SJCRH30 (cell line): ENCODE measurements around the gene PLD1. TPM values are rescaled to one million over a fixed set of nuclear protein-coding genes. Genes with fewer than 3 reads are reported as not detected.

Experiments used
- DNase-seq, 2 experiments: peaks; one replicate each; pipeline ENCODE4 v3.0.0-alpha.2; 2015 to 2020
- H3K27ac ChIP-seq: fragments of 250-450 bp; sonication (Bioruptor Pico); 2 replicates; pipeline ENCODE4 v1.5.1; 2020; ENCODE audit warnings: mild to moderate bottlenecking, moderate library complexity
- H3K27me3 ChIP-seq: fragments of 250-450 bp; sonication (Bioruptor Pico); 2 replicates; pipeline ENCODE4 v1.5.1; 2020; ENCODE audit warnings: mild to moderate bottlenecking, moderate library complexity
- H3K36me3 ChIP-seq: fragments of 250-450 bp; sonication (Bioruptor Pico); 2 replicates; pipeline ENCODE4 v1.5.1; 2020; ENCODE audit warnings: mild to moderate bottlenecking, moderate library complexity
- H3K4me1 ChIP-seq: fragments of 250-450 bp; sonication (Bioruptor Pico); 2 replicates; pipeline ENCODE4 v1.5.1; 2020; ENCODE audit warnings: mild to moderate bottlenecking, moderate library complexity
- H3K4me3 ChIP-seq: fragments of 250-450 bp; sonication (Bioruptor Pico); 2 replicates; pipeline ENCODE4 v1.5.1; 2020; ENCODE audit warnings: mild to moderate bottlenecking, moderate library complexity
- H3K9me3 ChIP-seq: fragments of 250-450 bp; sonication (Bioruptor Pico); replicated peaks from 2 replicates; pipeline ENCODE4 v1.5.1; 2020; ENCODE audit warnings: mild to moderate bottlenecking, moderate library complexity
- total RNA-seq: library from RNA; depleted of rRNA; stranded (reverse); fragments of >200 nt; shearing (Covaris generic); gene quantifications from 2 replicates; pipeline ENCODE4 v1.2.3, GENCODE V29; 2014; rRNA removed

The PLD1 gene
- total RNA-seq, 1 experiment from 2014 or later = 5.2 TPM

- Histone ChIP-seq H3K4me3 (no peak overlapping the region), H3K9me3 (no peaks in the 10 kb centered on the region), H3K36me3 (no peaks in the 10 kb centered on the region), H3K27ac (no peak overlapping the region), H3K27me3 (no peaks in the 10 kb centered on the region), H3K4me1 (peaks cover 4% of the 10 kb centered on the region; the same call in 1 of the 2 replicates)
- DNase-seq = no peak
Measured at GRCh38 chr3:171561596-171562323, 248.5 kb downstream of the PLD1 start.

- Histone ChIP-seq H3K36me3 (no peaks in the 10 kb centered on the region), H3K9me3 (no peaks in the 10 kb centered on the region), H3K27ac (no peak overlapping the region), H3K4me1 (no peaks in the 10 kb centered on the region), H3K4me3 (no peak overlapping the region), H3K27me3 (no peaks in the 10 kb centered on the region)
- DNase-seq = no peak
Measured at GRCh38 chr3:171559586-171559985, 250.7 kb downstream of the PLD1 start.

DNA sequence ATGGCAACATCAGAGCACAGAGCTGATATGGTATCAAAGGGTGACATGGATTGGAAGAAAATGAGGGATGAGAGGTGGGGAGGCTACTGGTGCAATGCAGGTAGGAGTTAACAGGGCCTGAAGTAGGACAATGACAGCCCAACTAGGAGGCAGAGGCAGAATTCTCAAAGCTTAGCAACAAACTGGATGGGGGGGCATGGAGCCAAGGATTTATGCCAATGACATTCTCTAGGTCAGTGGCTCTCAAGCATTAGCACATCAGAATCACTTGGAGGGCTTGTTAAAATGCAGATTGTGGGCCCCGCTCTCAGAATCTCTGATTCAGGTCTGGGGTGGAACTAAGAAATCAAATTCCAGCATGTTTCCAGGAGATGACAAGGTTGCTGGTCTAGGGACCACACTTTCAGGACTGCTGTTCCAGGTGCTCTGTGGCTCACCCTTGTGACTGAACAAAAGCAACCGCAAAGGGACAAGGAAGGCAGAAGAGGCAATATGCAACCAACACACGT is 252.0 kb downstream of the PLD1 start:
- no peak overlapping the region for H3K4me3 ChIP-seq
- H3K36me3 ChIP-seq = no peaks in the 10 kb centered on the region
- DNase-seq = no peak
- no peaks in the 10 kb centered on the region for H3K9me3 ChIP-seq
- no peaks in the 10 kb centered on the region for H3K27me3 ChIP-seq
- H3K4me1 ChIP-seq = no peaks in the 10 kb centered on the region
- no peak overlapping the region for H3K27ac ChIP-seq

DNA sequence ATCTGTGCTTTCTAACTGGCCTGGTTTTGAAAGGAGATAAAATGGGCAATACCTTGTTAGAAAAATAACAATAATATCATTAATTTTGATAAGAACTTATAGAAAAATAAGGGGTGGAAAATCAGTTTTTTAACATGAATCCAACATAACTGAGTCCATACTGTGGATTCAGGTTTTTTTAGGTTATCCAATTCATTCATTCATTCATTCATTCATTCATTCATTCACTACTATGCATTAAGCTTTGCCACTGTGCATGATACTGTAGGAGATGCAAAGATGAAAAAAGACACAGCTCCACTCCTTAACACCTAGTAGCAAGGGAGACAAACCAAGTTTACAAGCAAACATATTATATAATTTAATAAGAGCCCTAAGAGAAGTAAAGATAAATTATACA is 253.1 kb downstream of the PLD1 start:
- Histone ChIP-seq H3K4me3 (no peak overlapping the region), H3K36me3 (no peaks in the 10 kb centered on the region), H3K27ac (no peak overlapping the region), H3K4me1 (no peaks in the 10 kb centered on the region), H3K9me3 (no peaks in the 10 kb centered on the region), H3K27me3 (no peaks in the 10 kb centered on the region)
- DNase-seq = no peak

GRCh38 chr3:171556574-171557145 is 253.6 kb downstream of the PLD1 start:
- no peak for DNase-seq
- Histone ChIP-seq H3K27me3 (no peaks in the 10 kb centered on the region), H3K27ac (no peak overlapping the region), H3K9me3 (no peaks in the 10 kb centered on the region), H3K4me3 (no peak overlapping the region), H3K4me1 (peaks cover 4% of the 10 kb centered on the region; the same call in 1 of the 2 replicates), H3K36me3 (no peaks in the 10 kb centered on the region)

DNA sequence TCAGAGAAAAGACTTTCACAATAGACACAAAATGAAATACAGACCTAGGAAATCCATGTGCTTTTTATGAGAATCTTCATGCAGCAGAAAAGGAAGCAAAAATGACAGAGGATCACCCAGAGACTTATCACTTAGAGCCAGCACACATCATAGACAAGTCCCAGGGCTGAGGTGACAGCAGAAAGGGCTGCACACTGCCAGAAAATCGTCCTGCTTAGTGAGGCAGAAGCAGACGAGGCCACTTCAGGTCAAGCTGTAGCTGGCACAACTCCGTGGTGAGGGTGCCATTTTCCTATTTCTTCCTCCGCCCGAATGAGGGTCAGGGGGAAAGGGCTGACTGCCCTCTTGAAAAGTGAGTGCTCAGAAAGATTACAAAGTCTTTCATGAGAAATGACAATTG is 254.1 kb downstream of the PLD1 start:
- Histone ChIP-seq H3K27ac (no peak overlapping the region), H3K4me1 (peaks cover 7% of the 10 kb centered on the region; the same call in 1 of the 2 replicates), H3K27me3 (no peaks in the 10 kb centered on the region), H3K4me3 (no peak overlapping the region), H3K36me3 (no peaks in the 10 kb centered on the region), H3K9me3 (no peaks in the 10 kb centered on the region)
- no peak for DNase-seq

- Histone ChIP-seq H3K4me3 (no peak overlapping the region), H3K27me3 (no peaks in the 10 kb centered on the region), H3K4me1 (peaks cover 26% of the 10 kb centered on the region), H3K9me3 (no peaks in the 10 kb centered on the region), H3K36me3 (no peaks in the 10 kb centered on the region), H3K27ac (no peak overlapping the region)
- DNase-seq = no peak
Measured at GRCh38 chr3:171553086-171553485, 257.2 kb downstream of the PLD1 start.

DNA sequence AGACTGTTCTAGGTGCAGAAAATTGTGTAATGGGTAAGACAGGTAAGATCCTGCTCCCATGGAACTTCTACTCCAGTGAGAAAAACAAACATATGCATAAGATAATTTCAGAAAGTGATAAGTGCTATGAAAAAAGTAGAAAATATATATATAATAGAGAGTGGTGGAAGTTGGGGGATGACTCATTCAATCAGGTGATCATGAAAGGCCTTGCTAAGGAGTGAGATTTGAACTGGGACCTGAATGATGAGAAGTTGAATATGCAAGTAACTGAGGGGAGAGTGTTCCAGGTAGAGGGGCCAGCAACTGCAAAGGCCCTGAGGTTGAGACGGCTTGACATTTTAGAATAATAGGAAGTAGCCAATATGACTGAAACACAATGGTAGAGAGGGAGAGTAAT is 257.8 kb downstream of the PLD1 start:
- Histone ChIP-seq H3K4me3 (no peak overlapping the region), H3K27ac (no peak overlapping the region), H3K4me1 (peaks cover 29% of the 10 kb centered on the region), H3K27me3 (no peaks in the 10 kb centered on the region), H3K36me3 (no peaks in the 10 kb centered on the region), H3K9me3 (no peaks in the 10 kb centered on the region)
- DNase-seq = no peak

DNA sequence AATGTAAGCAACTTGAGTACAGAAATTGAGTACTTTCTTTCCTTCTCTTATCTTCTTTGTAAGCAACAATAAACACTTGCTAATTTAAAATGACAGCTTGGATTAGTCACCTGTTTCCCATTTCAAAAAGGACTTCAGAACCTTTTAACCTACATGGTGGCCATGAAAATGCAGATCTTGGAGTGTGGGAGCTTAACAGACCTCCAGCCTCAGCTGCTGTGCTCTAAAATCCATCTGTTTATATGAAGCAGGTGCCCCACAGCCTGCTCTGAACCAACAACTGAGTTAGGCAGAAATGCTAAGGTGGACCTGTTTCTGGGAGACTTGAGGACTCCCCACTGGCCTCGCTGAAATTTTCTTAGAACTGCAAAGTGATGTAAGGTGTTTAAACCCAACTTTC is 259.0 kb downstream of the PLD1 start:
- peaks cover 29% of the 10 kb centered on the region for H3K4me1 ChIP-seq
- H3K9me3 ChIP-seq = no peaks in the 10 kb centered on the region
- peak; percentile 60 to 86 for DNase-seq
- no peak overlapping the region for H3K4me3 ChIP-seq
- no peaks in the 10 kb centered on the region for H3K36me3 ChIP-seq
- no peaks in the 10 kb centered on the region for H3K27me3 ChIP-seq
- H3K27ac ChIP-seq = no peak overlapping the region

Other genes with a start within 250 kb of the PLD1 start
- not detected in 2 replicates for gene TMEM212, start 32.9 kb upstream of the PLD1 start, total RNA-seq
- 57.2 and 62.3 TPM in 2 replicates for gene FNDC3B, start 229.1 kb upstream of the PLD1 start, total RNA-seq